Stimulated activated CD4-positive, alpha-beta T cell treated with anti-CD3 and anti-CD28 coated beads, TNF-alpha, amount 100 ng/mL, for 48 hours (primary cell): ENCODE data around the gene SH3RF3.
A peak's percentile ranks its signal among the peaks of the same experiment; 100 is the strongest.

Source experiments
- DNase-seq, 3 donors: peaks; one replicate each; pipeline ENCODE4 v3.0.0-alpha.2; 2020; ENCODE audit warnings: low read depth in 3 of 3

The SH3RF3 gene

GRCh38 chr2:109139002-109139401 is 10.0 kb downstream of the SH3RF3 start:
- DNase-seq: no peak

GRCh38 chr2:109139865-109140396 is 10.9 kb downstream of the SH3RF3 start:
- DNase-seq: no peak

GRCh38 chr2:109141006-109141600 is 12.1 kb downstream of the SH3RF3 start:
- no peak for DNase-seq

- DNase-seq: no peak
These were observed 12.8 kb downstream of the SH3RF3 start for GRCh38 chr2:109141727-109142283.

GRCh38 chr2:109142416-109143210 is 13.6 kb downstream of the SH3RF3 start:
- no peak for DNase-seq

- DNase-seq: peak; percentile 49 to 61 (median 56)
These were observed 14.5 kb downstream of the SH3RF3 start for GRCh38 chr2:109143214-109144187.

- no peak for DNase-seq
These were observed 15.3 kb downstream of the SH3RF3 start for GRCh38 chr2:109144271-109144670.

- DNase-seq: no peak
These were observed 15.7 kb downstream of the SH3RF3 start for GRCh38 chr2:109144721-109145120.

GRCh38 chr2:109145286-109145685 is 16.3 kb downstream of the SH3RF3 start:
- DNase-seq: no peak

- DNase-seq: no peak
These were observed 18.4 kb downstream of the SH3RF3 start for GRCh38 chr2:109147405-109147804.

GRCh38 chr2:109148117-109148746 is 19.2 kb downstream of the SH3RF3 start:
- no peak for DNase-seq

GRCh38 chr2:109148991-109149645 is 20.1 kb downstream of the SH3RF3 start:
- no peak for DNase-seq

- no peak for DNase-seq
These were observed 21.6 kb downstream of the SH3RF3 start for GRCh38 chr2:109150559-109150958.

GRCh38 chr2:109151519-109151918 is 22.5 kb downstream of the SH3RF3 start:
- no peak for DNase-seq

- DNase-seq: no peak
These were observed 24.2 kb downstream of the SH3RF3 start for GRCh38 chr2:109153005-109153784.

- DNase-seq: no peak
These were observed 24.8 kb downstream of the SH3RF3 start for GRCh38 chr2:109153807-109154206.

GRCh38 chr2:109154226-109154625 is 25.2 kb downstream of the SH3RF3 start:
- DNase-seq: no peak

GRCh38 chr2:109155553-109156451 is 26.8 kb downstream of the SH3RF3 start:
- no peak for DNase-seq
